Measurements from ENCODE around the gene ARMC5. TPM values are rescaled to one million over a fixed set of nuclear protein-coding genes. Genes with fewer than 3 reads are reported as not detected.
"Not testable (repeated sequence)": the region's sequence is repeated elsewhere in the genome, so short reads cannot be mapped to it uniquely, and the experiment has no call there.

The ARMC5 gene
- total RNA-seq, 1 donor from 2014 or later = 10.5 TPM

DNA sequence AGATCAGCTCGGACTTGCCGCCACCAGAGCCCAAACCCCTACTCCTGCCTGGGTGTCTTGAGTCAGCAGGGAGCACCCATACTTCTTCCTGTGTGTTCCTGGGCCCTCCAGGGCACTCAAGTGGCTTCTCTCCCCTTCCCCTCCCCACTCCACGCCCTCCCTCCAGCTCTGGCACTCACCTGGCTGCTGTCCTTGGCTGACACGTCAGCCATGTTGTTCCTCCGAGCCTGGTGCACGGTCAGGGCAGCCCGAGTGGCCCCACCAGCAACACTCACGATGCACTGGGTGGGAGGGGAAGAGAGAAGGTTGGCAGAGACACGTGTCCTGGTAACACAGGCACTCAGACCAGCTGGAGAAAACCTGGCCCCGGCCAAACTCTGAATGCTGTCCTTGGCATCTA, 37.4 kb downstream of the ARMC5 start:
- intact Hi-C loops (cut with micrococcal nuclease) = no loop called here
- H3K27ac Mint-ChIP-seq = no peak overlapping the region
- H3K9me3 Mint-ChIP-seq = no peaks in the 10 kb centered on the region
- no peak for DNase-seq
- H3K36me3 Mint-ChIP-seq (ENCODE audit: low read depth) = peaks cover 23% of the 10 kb centered on the region
- H3K4me1 Mint-ChIP-seq = no peaks in the 10 kb centered on the region
- no peaks in the 10 kb centered on the region for H3K27me3 Mint-ChIP-seq
- H3K4me3 Mint-ChIP-seq = no peak overlapping the region

DNA sequence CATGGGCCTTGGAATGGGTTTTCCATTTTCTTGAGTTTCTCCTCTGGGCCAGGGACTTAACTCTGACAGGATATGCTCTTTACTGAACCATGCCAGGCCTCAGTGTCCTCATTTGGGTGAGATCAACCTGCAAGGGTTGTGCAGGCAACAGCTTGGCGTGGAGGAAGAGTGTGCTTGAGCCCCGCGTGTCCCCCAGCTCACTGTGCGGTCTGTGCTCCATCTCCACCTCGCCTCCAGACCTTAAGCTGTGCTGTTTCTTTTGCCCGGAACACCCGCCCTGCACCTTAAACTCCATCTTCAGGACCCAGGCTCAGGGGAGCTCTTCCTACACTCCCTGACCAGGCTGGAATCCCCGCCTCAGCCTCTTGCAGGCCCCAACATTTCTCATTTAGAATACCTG, 39.2 kb downstream of the ARMC5 start:
- Mint-ChIP-seq H3K4me3 (no peak overlapping the region), H3K9me3 (no peaks in the 10 kb centered on the region), H3K27me3 (no peaks in the 10 kb centered on the region), H3K27ac (no peak overlapping the region), H3K4me1 (no peaks in the 10 kb centered on the region), H3K36me3 (ENCODE audit: low read depth) (peaks cover 14% of the 10 kb centered on the region)
- intact Hi-C loops (cut with micrococcal nuclease) = no loop called here
- DNase-seq = no peak

DNA sequence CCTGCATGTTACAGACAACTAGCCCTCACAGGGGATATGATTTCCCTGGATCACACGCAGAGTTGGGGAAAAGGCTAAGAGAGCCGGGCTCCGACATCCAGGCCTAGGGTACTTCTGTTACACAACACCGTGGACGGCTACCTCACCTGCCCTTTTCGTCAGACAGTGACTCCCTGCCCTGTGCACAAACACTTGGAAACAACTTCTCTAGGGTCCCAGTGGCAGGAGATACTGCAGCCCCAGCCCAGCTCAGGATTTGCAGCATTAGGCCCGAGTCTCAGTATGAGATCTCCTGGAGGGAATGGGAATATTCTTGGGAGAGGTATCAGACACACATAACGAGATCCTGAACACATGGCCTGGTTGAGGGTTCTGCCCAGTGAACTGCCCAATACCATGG, 40.6 kb downstream of the ARMC5 start:
- DNase-seq = no peak
- peaks cover 7% of the 10 kb centered on the region for H3K4me1 Mint-ChIP-seq
- H3K27ac Mint-ChIP-seq = no peak overlapping the region
- peaks cover 17% of the 10 kb centered on the region for H3K36me3 Mint-ChIP-seq (ENCODE audit: low read depth)
- intact Hi-C loops (cut with micrococcal nuclease) = no loop called here
- no peaks in the 10 kb centered on the region for H3K9me3 Mint-ChIP-seq
- no peaks in the 10 kb centered on the region for H3K27me3 Mint-ChIP-seq
- H3K4me3 Mint-ChIP-seq = no peak overlapping the region

DNA sequence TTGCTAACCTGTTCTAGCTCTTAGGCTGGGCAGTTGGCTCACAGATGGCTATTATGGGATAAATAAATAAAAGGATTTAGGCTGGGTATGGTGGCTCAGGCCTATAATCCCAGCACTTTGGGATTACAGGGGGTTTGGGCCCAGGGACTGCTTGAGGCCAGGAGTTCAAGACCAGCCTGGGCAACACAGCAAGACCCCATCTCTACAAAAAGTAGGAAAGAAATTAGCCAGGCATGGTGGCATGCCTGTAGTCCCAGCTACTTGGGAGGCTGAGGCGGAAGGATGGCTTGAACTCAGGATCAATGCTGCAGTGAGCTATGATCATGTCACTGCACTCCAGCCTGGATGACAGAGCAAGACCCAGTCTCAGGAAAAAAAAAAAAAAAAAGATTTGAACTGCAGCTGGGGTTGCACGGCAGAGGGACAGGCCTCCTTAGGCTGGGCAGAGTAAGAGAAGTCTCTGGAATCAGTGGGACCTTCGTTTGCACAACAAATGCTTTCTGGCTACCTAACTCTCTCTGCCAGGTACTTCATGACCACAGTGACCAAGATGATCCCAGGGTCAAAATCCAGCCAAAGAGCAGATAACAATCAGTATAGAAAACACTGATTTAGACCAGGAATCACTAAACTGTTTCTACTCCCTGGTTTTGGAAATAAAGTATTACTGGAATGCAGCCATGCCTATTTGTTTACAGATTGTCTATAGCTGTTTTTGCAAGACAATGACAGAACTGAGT, 42.1 kb downstream of the ARMC5 start:
- no peak for DNase-seq
- Mint-ChIP-seq H3K27me3 (no peaks in the 10 kb centered on the region), H3K4me1 (peaks cover 20% of the 10 kb centered on the region), H3K4me3 (no peak overlapping the region), H3K36me3 (ENCODE audit: low read depth) (peaks cover 24% of the 10 kb centered on the region), H3K9me3 (no peaks in the 10 kb centered on the region), H3K27ac (no peak overlapping the region)
- intact Hi-C loops (cut with micrococcal nuclease) = no loop called here

DNA sequence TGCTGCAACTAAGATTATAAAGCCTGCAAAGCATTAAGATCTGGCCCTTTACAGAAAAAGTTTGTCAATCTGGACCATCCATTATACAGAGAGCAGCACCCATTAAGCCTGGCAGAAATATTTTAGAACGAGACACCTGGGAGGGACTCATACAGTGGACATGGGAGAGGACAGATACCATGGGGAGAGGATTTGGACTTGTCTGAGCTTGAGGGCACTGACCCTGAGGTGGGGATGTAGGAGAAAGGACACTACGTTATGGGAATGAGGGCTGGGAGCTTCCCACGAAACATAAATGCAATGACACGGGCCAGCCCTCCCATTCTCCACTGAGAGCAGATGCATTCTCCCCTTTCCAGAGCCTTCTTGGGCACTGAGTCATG, 42.7 kb downstream of the ARMC5 start:
- H3K4me3 Mint-ChIP-seq = no peak overlapping the region
- peaks cover 24% of the 10 kb centered on the region for H3K36me3 Mint-ChIP-seq (ENCODE audit: low read depth)
- no peak for DNase-seq
- H3K9me3 Mint-ChIP-seq = no peaks in the 10 kb centered on the region
- H3K27ac Mint-ChIP-seq = no peak overlapping the region
- peaks cover 23% of the 10 kb centered on the region for H3K4me1 Mint-ChIP-seq
- H3K27me3 Mint-ChIP-seq = no peaks in the 10 kb centered on the region
- intact Hi-C loops (cut with micrococcal nuclease) = no loop called here

DNA sequence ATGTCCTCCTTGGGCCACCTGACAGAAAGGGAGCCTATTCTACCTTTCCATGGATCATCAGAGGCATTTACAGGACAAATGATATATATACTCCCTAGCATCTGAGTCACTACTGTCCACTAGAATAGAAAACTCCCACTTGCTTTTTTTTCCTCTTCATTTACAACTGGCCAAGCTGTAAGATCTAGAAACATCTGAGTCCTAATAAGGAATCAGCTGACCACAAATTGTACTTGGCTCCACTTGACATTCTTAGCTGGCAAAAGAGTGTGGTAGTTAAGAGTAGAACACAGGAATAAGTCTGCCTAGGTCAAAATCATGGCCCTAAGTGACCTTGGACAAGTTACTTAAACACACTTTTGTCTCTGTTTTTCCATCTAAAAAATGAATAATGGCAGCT, 43.7 kb downstream of the ARMC5 start:
- intact Hi-C loops (cut with micrococcal nuclease) = no loop called here

DNA sequence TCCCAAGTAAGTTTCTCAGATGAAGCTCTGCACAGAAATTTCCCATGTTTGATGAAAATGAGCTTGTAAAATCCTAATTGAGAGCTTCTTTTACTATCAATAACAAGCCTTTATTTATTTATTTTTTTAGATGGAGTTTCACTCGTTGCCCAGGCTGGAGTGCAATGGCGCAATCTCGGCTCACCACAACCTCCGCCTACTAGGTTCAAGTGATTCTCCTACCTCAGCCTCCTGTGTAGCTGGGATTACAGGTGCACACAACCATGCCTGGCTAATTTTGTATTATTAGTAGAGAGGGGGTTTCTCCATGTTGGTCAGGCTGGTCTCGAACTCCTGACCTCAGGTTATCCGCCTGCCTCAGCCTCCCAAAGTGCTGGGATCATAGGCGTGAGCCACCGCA, 44.3 kb downstream of the ARMC5 start:
- H3K9me3 Mint-ChIP-seq; DNase-seq; H3K27me3 Mint-ChIP-seq; H3K4me3 Mint-ChIP-seq; H3K27ac Mint-ChIP-seq; intact Hi-C loops (cut with micrococcal nuclease): not testable (repeated sequence)
- Mint-ChIP-seq H3K4me1 (peaks cover 30% of the 10 kb centered on the region), H3K36me3 (ENCODE audit: low read depth) (peaks cover 17% of the 10 kb centered on the region)

More for the DNA sequence above, 43.7 kb downstream of the ARMC5 start:
- H3K27ac Mint-ChIP-seq = no peak overlapping the region
- H3K9me3 Mint-ChIP-seq = no peaks in the 10 kb centered on the region
- no peak for DNase-seq
- H3K36me3 Mint-ChIP-seq (ENCODE audit: low read depth) = peaks cover 18% of the 10 kb centered on the region
- no peak overlapping the region for H3K4me3 Mint-ChIP-seq
- peaks cover 29% of the 10 kb centered on the region for H3K4me1 Mint-ChIP-seq
- H3K27me3 Mint-ChIP-seq = no peaks in the 10 kb centered on the region

DNA sequence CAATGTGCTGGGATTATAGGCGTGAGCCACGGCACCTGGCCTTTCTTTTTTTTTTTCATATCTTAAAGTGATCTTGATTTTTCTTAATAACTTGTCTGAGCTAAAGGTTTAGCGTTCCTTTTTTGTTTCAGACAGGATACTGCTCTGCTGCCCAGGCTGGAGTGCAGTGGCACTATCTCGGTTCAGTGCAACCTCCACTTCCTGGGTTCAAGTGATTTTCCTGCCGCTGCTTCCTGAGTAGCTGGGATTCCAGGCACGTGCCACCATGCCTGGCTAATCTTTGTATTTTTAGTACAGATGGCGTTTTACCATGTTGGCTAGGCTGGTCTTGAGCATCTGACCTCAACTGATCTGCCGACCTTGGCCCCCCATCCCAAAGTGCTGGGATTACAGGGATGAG, 44.9 kb downstream of the ARMC5 start:
- Mint-ChIP-seq H3K36me3 (ENCODE audit: low read depth) (peaks cover 17% of the 10 kb centered on the region), H3K4me1 (peaks cover 36% of the 10 kb centered on the region), H3K4me3 (no peak overlapping the region), H3K27me3 (no peaks in the 10 kb centered on the region), H3K9me3 (no peaks in the 10 kb centered on the region), H3K27ac (no peak overlapping the region)
- no peak for DNase-seq
- intact Hi-C loops (cut with micrococcal nuclease) = no loop called here

DNA sequence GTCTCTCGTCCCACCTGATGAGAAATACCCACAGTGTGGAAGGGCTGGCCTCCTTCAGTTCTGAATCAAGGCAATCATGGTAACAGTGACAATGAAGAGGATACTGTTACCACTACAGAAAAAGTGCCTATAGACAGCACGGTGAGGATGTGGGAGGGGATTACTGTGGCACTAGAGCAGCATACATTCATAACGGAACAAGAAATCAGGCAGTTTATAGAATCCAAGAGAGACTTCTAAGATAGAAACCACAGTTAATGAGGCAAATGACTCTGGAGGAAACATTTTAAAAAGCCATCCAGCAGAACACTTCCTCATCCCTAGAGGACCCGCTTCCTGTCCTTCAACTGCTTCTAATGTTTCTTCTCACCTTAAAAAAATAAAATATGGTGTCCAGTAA, 46.2 kb downstream of the ARMC5 start:
- Mint-ChIP-seq H3K4me1 (peaks cover 38% of the 10 kb centered on the region), H3K27ac (peak overlapping the region; percentile 87), H3K27me3 (no peaks in the 10 kb centered on the region), H3K4me3 (peak overlapping the region; percentile 56), H3K9me3 (no peaks in the 10 kb centered on the region), H3K36me3 (ENCODE audit: low read depth) (peaks cover 16% of the 10 kb centered on the region)
- intact Hi-C loops (cut with micrococcal nuclease) = loop anchor here (5.0 kb wide), 1 partner anchor 197 kb away; no protein-coding TSS in a partner anchor
- no peak for DNase-seq

DNA sequence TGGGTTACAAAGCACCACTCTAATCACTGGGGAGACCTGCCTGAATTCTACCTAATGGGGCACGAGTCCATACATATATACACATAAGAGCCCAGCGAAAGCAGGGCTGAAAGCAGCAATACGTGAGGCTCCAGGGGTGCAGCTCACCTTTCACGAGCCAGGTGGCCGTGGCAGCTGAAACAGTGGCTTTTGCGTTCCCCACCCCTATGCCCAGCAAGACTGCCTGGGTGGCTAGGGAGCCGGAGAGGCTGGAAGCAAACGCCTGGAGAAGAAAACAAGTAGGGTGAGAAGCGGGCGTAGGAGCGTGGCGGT, 48.3 kb downstream of the ARMC5 start:
- H3K4me3 Mint-ChIP-seq = peak overlapping the region; percentile 95
- intact Hi-C loops (cut with micrococcal nuclease) = loop anchor here (5.0 kb wide), 1 partner anchor 195 kb away; no protein-coding TSS in a partner anchor

DNA sequence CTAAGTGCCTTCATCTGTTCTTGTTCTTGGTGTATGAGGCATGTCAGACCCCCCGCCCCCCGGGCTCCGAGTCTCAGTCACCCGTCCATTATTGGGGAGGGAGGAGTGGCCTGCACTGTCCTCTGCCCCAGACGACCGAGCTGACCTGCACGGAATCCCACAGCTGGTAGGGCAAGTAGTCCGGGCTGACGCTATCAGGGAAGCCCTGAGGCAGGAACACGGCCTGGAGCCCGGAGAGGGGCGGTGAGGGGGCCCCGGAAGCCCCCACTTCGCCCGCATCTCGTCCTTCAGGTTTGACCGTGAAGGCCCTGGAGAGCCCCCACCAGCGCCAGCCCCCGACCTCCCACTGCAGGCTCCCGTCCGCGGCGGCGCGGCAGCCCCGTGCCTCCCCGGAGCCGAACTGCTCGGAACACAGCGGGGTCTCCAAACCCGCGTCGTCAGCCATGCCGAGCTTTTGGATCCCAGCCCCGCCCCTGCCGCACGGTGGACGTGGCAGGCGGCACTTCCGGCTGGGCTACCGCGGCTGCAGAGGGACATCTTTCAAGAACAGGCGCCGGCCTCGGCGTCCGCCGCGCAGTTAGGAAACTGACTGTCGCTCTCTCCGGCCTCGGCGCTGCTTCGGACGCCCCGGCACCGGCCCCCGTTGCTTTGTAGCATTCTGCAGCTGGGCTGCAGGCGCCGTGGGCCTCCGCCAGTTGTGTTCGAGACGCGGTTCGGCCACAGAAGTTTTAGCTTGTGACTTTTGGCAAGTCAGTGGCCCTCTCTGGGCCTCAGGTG, 48.8 kb downstream of the ARMC5 start, which contains the start of gene RUSF1:
TSS of gene RUSF1 (minus strand) at position 463 of the 777 bp plus-strand sequence. CDS start at position 445, 18 bp downstream.
- intact Hi-C loops (cut with micrococcal nuclease) = loop anchor here (1.0 to 5.0 kb wide), 3 partner anchors 49 to 361 kb away; partner anchors contain the start of gene ARMC5
- Mint-ChIP-seq H3K4me3 (peak within 1 kb of the TSS; percentile 95), H3K9me3 (peaks cover 5% of the 10 kb centered on the region), H3K36me3 (ENCODE audit: low read depth) (peaks cover 15% of the 10 kb centered on the region), H3K27ac (peak within 1 kb of the TSS; percentile 94), H3K27me3 (no peaks in the 10 kb centered on the region), H3K4me1 (peaks cover 38% of the 10 kb centered on the region)
- peak; percentile 96 for DNase-seq

More for the DNA sequence above, 48.3 kb downstream of the ARMC5 start:
- Mint-ChIP-seq H3K4me1 (peaks cover 38% of the 10 kb centered on the region), H3K27me3 (no peaks in the 10 kb centered on the region), H3K27ac (peak overlapping the region; percentile 94), H3K36me3 (ENCODE audit: low read depth) (peaks cover 15% of the 10 kb centered on the region), H3K9me3 (peaks cover 2% of the 10 kb centered on the region)
- DNase-seq = no peak

DNA sequence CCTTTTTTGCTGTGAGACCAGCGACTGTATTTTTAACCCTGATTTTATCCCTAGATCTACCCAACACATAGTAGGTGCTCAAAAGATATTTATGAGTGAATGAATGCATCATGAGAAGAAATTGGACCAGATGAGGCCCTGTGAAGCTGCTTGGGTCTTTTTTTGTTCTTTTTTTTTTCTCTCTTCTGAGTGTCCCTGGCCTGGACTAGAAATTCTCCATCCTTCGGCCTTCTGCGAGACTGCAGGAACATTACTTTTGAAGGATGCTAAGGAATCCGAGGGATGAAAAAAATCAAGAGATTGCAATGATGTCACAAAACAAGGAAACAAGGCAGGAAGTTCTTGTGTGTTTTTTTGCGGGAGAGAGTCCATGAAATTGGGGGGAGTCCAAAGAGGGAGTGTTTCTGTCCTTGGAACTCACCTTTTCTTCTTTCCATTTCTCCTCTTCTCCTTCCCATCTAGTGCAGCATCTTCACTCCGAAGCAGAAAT, 49.5 kb downstream of the ARMC5 start:
- Mint-ChIP-seq H3K27me3 (no peaks in the 10 kb centered on the region), H3K4me3 (peak overlapping the region; percentile 95), H3K27ac (peak overlapping the region; percentile 94), H3K36me3 (ENCODE audit: low read depth) (peaks cover 15% of the 10 kb centered on the region), H3K9me3 (peaks cover 5% of the 10 kb centered on the region), H3K4me1 (peaks cover 38% of the 10 kb centered on the region)
- intact Hi-C loops (cut with micrococcal nuclease) = loop anchor here (1.0 to 5.0 kb wide), 3 partner anchors 49 to 360 kb away; partner anchors contain the start of gene ARMC5
- DNase-seq = no peak

DNA sequence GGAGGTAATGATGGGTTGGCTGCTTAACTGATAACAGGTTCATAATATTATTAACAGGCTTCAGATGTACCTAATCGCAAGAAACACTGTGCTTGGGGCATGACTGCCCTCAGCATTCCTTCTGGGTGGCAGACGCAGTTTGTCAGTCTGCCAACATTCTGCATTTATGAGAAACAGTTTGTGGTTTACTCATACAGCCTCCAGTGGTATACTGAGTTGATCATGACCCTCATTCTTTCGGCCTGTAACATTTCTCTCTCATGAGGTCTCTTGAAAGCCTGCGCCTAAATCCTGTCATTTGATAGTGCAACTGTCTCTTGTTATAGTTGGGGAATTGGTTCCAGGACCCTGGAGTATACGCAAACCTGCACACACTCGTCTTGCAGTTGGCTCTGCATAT, 53.8 kb downstream of the ARMC5 start:
- Mint-ChIP-seq H3K36me3 (ENCODE audit: low read depth) (peaks cover 1% of the 10 kb centered on the region), H3K27ac (no peak overlapping the region), H3K9me3 (peaks cover 11% of the 10 kb centered on the region), H3K4me3 (no peak overlapping the region), H3K27me3 (peaks cover 4% of the 10 kb centered on the region), H3K4me1 (peaks cover 11% of the 10 kb centered on the region)
- intact Hi-C loops (cut with micrococcal nuclease) = no loop called here
- DNase-seq = no peak

DNA sequence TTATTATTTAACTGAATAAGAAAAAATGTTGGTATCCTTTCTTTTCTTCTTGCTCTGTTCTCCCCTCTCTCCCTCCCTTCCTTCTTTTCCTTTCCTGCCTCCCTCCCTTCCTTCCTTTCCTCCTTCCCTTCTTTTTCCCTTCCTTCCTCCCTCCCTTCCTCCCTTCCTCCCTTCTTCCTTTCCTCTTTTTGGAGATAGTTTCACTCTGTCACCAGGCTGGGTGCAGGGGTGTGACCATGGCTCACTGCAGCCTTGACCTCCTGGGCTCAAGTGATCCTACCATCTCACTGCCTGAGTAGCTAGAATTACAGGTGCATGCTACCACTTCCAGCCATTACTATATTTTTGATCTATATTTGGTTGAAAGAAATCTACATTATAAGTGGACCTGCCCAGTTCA, 54.6 kb downstream of the ARMC5 start:
- Mint-ChIP-seq H3K4me3 (no peak overlapping the region), H3K9me3 (peaks cover 12% of the 10 kb centered on the region), H3K36me3 (ENCODE audit: low read depth) (no peaks in the 10 kb centered on the region), H3K4me1 (peaks cover 7% of the 10 kb centered on the region), H3K27me3 (peaks cover 4% of the 10 kb centered on the region), H3K27ac (no peak overlapping the region)
- DNase-seq = no peak
- intact Hi-C loops (cut with micrococcal nuclease) = no loop called here

All from activated CD4-positive, alpha-beta T cell treated with anti-CD3 and anti-CD28 coated beads, Interleukin-2, amount 10 ng/mL, durations not matched to agents 24 days and 14 days (primary cell).